HG02981 (cell line): ENCODE results near the gene PHF19.

ENCODE experiments used
- ATAC-seq: cut with Tn5 transposase; IDR thresholded peaks from one replicate; pipeline ENCODE4 v1.9.1; 2021; ENCODE audit warnings: mild to moderate bottlenecking, moderate library complexity; ENCODE audit not compliant: unreplicated experiment

Gene PHF19

GRCh38 chr9:120914396-120914795 is 37.4 kb upstream of the PHF19 start:
- ATAC-seq, result no peak

DNA sequence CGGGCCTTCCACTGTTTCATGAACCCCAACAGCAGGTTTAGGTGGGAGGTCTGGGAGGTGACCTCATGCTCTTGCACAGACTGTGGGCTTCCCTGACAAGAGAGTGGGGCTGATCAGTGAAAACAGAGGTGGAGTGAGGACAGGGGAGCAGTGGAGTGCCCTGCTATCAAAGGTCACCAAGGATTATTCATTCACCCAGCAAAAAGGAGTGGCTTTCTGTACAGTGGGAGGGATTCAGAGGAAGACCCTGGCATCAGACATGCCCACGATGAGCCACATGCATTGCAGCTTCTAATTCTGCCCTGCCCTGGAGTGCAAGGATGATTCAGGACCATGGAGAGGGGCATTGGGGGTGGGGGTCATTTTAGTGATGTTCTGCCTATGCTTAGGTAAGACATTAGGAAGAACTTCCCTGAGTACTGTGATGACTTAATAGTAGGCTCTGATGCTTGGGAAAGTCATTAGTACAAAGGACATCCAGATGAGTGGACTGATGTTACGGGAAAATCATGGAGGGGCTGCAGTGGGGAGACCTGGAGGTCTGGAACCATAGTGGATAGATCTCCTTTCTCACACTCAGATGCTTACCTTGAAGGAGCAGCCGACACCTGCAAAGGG is 36.8 kb upstream of the PHF19 start:
- no peak for ATAC-seq

GRCh38 chr9:120912958-120913646 is 36.1 kb upstream of the PHF19 start:
- no peak for ATAC-seq

DNA sequence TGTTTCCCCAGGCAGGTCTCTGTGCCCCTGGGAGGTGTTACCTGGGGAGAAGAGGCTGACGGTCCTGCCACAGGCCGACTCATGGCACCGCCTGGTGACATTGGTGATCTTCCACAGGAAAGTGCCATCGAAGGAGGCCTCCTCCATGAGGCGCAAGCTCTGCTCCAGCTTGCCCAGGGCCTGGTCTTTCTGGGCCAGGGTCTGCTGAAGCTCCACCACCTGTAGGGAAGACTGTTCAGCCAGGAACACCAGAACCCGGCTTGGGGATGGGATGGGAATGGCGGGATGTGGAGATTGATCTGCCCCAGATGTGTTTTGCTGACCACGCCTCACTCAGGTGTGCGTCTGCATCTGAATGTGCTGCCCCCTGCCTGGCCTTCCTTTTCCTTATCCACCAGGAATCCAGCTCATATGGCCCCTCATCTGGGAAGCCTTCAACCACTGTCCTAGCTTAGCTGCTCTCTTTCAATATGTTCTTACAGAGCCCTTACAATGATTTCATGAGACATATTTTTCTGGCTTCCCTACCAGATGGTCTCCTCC is 34.4 kb upstream of the PHF19 start:
- ATAC-seq, result no peak

GRCh38 chr9:120910643-120911042 is 33.7 kb upstream of the PHF19 start:
- ATAC-seq, result no peak

GRCh38 chr9:120909904-120910303 is 32.9 kb upstream of the PHF19 start:
- no peak for ATAC-seq

- ATAC-seq, result no peak
Observed at GRCh38 chr9:120905315-120906164, 28.6 kb upstream of the PHF19 start.

- no peak for ATAC-seq
Observed at GRCh38 chr9:120904978-120905301, 28.0 kb upstream of the PHF19 start.

- no peak for ATAC-seq
Observed at GRCh38 chr9:120904061-120904977, 27.3 kb upstream of the PHF19 start.

- ATAC-seq, result no peak
Observed at GRCh38 chr9:120902569-120903535, 25.9 kb upstream of the PHF19 start.

DNA sequence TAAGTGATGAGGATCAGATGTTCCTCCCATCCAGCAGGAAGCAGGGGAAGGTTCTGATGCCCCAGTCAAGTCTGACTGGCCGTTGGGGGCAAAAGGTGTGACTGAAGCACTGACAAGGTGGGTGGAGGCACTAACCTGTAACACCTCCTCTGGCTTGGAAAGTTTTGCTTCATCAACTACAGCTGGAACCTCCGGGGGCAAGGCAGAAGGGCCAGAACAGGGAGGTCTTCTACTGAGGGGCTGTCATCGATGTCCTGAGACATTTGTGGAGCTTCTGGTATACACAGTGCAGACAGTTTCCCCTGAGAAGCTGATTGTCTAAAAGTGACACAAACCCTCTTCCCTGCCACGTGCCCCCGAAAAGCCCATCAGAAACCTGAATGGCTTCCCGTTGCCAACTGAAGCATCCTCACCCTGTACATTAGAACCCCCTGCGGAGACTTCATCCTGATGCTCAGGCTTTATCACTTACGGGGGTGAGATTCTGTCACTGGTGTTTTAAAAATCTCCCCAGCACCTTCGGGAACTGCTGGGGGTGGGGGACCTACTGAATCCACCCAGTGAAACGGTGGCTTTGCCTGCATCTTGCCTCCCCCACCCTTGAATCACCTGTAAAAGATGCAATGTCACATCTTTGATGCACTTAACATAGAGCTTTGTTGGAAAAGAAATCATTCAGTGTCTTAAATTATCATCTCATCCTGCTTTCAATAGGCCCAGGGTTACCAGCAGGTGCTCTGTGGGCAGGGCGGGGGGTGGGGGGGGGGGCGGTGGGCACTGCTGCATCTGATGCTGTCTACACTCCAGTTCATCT is 25.0 kb upstream of the PHF19 start:
- no peak for ATAC-seq

- no peak for ATAC-seq
Observed at GRCh38 chr9:120900824-120901223, 23.8 kb upstream of the PHF19 start.

DNA sequence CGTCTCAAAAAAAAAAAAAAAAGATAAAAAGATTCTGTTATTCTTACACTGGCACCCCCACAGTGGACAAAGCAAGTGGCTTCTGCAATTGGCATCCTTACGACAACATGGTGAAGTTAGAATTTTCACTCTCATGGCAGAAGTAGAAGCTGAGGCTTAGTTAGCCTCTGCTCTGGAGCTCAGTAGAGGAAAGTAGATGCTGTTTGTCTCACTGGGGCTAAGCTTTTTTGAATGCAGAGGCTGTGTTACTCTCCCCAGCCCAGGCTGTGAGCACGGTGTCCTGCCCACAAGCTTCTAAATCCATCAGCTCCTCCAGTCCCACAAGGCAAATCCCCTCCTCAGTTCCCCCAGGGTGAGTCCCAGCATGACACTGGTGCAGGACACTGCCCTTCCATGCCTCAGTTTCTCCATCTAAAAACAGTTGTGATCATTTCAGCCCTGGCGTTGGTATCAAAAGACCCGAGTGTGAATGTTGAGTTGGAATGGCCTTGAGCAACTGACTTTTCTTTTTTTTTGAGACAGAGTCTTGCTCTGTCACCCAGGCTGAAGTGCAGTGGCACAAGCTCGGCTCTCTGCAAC is 22.6 kb upstream of the PHF19 start:
- ATAC-seq, result no peak

GRCh38 chr9:120898396-120898795 is 21.4 kb upstream of the PHF19 start:
- no peak for ATAC-seq

DNA sequence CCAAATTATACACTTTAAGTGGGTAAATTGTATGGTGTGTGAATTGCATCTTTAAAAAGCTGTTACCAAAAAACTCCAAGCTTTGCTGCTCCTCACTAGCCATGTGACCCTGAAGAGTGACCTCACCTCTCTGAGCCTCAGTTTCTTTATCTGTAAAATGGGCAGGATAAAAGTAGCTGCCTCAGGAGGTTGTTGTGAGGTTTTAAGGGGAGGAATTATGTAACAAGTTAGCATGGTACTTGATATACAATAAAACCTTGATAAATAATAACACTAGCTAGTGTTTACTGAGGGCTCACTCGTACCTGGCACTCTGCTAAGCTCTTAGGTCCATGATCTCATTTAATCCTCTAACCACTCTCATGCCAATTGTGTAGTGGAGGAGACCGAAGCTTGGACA is 19.0 kb upstream of the PHF19 start:
- ATAC-seq, result no peak

DNA sequence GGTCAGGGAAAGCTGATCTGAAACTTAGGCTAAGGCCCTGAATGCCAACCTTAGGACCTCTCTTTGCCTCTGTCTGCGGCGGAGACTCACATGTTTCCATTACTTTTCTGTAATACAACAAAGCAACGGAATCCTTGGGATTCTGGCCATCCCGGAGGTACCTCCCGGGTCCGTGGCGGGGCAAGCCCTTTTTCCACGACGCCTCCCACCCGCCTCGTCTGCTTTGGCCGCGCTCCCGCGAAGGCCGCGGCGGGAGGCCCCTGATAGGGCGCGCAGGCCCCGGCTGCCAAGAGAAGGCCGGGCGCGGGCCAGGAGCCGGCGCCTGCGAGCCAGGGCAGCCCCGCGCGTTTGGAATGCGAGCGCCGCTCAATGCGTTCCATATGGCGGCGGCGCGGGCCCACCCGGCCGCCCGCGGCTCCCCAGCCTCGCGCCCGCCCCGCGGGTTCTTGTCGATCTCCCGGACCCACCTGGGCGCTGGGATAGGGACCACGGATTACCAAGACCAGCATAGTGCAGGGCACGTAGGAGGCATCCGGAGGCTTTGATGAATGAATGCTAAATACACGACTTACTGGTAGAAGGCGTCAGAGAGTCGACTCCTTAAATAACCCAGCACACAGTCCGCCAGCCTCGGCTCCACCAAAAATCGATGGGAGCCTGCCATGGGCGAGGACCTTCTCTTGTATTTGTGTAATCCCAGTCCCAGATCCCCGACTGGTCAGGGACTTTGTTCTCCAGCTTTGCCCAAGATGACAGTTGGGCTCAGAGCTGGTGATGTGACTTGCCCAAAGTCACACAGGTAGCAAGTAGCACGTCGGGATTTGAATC is 17.5 kb upstream of the PHF19 start:
- no peak for ATAC-seq

DNA sequence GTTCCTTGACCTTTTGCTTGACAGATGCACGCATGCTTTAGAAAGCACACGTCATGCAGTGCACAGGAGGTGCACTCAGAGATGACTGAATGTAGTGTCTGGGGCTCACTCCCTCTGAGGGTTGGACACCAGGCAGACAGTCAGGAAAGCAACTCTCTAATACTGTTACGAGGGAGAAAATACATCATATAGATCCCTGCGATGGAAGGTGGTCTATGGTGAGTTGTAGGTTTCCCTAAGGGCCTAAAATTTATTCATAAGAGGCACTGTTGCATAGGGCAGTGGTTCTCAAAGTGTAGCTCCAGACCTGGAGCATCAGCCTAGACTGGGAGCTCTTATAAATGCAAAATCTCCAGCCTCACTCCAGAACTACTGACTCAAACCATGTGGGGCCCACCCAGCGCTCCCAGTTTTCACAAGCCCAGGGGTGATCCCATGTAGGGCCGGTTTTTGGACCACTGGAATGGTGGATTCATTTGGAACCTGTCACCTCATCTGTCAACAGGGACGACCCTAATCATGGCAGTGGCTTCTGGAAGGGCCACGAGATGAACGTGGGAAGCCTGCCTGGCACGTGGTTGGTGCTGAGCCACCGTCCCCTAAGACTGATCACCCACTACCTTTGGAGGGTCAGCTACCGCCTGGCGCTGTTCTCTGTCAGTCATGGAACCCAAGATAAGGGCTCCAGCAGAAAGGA is 16.8 kb upstream of the PHF19 start:
- no peak for ATAC-seq
